ENCODE measurements around the gene SPHK1.

SPHK1 gene

DNA sequence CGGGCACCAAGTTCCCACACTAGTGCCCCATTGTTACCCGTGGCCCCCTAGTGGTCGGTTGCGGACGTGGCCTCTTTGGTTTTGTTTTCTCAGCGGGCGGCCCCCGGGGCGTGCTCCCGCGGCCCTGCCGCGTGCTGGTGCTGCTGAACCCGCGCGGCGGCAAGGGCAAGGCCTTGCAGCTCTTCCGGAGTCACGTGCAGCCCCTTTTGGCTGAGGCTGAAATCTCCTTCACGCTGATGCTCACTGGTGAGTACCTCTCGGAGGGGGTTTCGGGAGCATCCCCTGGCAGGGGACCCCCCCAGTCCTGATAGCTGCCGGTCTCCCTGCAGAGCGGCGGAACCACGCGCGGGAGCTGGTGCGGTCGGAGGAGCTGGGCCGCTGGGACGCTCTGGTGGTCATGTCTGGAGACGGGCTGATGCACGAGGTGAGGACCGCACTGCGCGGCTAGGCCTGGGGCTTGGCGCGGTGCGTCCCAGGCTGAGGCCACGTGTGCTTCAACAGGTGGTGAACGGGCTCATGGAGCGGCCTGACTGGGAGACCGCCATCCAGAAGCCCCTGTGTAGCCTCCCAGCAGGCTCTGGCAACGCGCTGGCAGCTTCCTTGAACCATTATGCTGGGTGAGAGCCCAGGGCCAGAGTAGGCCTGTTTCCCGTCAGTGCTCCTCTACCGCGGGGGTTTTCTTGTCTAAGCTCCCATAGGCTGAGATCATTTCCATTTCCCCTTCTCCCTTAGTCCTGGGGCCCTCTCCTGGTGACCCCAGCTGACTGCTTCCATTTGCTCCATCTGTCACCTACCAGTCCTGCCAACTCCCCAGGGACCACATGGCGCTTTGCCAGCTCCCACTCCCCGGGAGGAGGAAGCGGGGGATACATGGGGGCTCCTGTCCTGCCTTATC, 1.7 kb downstream of the SPHK1 start:
- DNase-seq = no peak

DNA sequence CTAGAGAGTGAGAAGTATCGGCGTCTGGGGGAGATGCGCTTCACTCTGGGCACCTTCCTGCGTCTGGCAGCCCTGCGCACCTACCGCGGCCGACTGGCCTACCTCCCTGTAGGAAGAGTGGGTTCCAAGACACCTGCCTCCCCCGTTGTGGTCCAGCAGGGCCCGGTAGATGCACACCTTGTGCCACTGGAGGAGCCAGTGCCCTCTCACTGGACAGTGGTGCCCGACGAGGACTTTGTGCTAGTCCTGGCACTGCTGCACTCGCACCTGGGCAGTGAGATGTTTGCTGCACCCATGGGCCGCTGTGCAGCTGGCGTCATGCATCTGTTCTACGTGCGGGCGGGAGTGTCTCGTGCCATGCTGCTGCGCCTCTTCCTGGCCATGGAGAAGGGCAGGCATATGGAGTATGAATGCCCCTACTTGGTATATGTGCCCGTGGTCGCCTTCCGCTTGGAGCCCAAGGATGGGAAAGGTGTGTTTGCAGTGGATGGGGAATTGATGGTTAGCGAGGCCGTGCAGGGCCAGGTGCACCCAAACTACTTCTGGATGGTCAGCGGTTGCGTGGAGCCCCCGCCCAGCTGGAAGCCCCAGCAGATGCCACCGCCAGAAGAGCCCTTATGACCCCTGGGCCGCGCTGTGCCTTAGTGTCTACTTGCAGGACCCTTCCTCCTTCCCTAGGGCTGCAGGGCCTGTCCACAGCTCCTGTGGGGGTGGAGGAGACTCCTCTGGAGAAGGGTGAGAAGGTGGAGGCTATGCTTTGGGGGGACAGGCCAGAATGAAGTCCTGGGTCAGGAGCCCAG, 2.8 kb downstream of the SPHK1 start:
- no peak for DNase-seq

DNA sequence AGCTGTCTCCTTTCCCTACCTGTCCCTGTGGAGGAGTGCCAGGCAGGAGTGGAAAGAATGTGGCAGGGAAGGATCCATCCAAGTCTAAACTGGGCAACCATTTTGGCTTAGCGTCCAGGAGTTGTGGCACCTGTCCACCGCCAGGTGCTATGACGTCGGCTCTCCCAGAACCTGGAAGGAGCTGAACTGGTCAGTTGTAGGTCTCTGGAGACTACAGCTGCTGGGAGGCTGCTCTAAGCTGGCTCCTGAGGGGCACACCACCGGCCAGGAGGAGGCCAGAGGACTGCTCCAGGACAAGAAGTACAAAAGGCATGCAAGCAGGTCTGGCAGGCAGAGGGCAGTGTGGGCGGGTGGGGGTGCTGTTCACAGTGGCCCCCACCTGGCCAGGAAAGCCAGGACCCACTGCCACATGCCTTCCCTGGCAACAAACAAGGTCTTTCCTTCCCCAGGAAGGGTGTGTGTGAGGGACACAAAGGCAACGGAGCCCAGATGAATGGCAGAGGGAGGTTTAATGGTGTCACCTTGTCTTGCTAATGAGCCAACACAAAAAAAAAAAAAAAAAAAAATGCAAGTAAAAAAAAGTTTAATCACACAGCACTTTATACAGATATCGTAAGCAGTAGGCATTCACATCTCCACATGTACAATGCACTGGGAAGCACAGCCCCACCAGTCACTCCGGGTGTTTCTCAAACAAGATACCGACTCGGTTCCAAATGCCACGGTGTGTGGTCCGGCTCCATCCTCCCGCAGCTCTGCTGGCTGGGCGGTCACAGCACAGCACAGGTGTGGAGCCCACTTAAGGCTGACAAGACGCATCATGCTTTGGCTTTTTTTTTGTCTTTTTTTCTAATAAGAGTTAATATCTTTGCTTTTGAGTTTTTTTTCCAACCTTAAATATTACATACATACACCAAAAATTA, 4.8 kb downstream of the SPHK1 start:
- no peak for DNase-seq

DNA sequence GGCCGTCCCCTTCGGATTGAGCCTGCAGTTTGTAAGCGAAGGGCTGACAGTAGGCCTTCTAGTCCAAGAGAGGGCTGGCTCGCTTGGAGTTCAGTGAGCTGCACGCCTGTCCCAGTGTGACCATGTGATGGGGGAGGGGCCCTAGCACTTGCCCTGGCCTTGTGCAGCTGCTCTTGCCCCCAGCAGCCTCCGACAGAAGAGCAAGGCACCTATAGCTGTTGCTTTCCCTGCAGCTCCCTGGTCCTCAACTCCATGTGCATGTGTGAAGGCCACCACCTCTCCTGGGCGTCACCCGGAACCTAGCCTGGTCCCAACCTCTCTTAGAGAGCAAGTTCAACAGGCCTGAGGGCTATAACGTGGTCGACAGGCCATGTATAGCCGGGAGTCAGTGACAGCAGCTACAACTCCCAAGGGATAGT, 5.6 kb downstream of the SPHK1 start:
- no peak for DNase-seq

DNA sequence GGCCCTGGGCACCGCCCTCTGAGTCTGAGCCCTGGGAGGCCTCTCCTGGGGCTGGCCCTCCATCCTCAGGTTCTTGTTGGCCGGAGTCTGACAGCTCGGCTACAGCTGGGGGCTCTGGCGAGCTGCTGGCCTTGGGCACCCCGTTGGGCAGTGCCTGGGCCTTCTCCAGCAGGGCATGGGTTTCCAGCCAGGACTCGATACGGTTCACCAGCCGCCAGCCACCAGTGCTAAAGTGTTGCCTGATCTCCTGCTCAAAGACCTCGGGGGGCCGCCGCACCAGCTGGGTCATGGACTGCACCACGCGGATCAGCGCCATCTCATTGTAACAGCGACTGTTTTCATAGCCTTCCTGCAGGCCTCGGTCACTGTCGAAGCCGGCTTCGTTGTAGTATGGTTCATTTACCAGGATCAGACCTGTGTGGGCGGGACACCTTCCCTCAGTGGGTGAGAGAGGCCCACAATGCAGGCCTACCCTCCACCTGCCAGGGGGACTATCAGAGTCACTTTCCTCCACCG, 6.8 kb downstream of the SPHK1 start:
- DNase-seq = no peak

DNA sequence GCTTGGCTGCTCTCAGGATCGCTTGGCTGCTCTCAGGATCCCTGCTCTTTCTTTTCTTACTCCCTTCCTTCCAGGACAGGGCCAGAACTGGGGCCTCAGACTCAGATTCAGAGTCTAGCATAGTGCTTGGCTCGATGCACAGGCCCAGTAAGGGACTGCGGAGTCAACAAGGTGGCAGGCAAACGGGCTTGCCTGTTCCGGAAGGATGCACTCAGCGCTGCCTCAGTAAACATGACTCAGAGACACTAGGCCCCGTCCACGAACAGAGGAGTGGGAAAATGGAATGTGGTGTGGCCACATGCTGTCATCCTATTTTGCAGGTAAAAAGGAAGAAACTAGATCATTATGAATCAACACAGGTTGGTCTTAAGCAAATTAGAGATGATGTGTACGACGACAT, 9.8 kb downstream of the SPHK1 start:
- DNase-seq = no peak

DNA sequence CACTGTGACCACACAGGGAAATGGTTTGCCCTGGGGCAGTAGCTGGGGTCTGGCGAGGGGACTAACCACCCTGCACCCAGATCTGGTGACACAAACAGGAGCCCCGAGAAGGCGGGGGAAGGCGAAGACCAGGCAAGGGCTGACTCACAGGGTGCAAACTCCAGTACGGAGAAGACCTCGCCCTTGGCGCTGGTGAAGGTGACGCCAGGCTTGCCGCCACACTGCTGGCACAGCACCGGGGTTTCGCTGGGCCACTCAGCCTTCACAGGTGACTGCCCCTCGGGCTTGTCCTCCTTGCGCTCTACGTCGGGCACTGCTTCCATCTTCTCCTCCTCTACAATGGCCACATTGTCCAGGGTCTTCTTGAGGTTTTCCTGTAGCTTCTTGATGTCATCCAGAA, 11.6 kb downstream of the SPHK1 start:
- DNase-seq = no peak

DNA sequence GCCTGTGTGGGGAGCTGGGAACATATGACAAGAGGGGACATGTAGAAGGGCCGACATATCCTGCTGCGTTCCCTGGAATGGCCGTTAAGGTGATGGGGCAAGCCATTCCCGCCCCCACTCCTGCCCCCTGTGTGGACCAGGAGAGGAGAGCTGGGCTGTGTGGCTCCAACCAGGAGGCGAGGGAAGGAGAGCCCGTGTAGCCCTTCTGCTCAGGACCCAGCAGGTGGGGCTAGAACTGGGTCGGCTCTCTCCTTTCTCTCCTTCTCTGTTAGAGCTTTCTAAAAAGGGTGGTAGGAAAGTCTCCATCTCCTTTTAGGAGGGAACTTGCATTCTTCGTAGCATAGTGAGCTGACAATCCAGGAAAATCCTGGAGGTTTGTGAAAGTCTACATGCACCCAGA, 12.8 kb downstream of the SPHK1 start:
- DNase-seq = no peak

DNA sequence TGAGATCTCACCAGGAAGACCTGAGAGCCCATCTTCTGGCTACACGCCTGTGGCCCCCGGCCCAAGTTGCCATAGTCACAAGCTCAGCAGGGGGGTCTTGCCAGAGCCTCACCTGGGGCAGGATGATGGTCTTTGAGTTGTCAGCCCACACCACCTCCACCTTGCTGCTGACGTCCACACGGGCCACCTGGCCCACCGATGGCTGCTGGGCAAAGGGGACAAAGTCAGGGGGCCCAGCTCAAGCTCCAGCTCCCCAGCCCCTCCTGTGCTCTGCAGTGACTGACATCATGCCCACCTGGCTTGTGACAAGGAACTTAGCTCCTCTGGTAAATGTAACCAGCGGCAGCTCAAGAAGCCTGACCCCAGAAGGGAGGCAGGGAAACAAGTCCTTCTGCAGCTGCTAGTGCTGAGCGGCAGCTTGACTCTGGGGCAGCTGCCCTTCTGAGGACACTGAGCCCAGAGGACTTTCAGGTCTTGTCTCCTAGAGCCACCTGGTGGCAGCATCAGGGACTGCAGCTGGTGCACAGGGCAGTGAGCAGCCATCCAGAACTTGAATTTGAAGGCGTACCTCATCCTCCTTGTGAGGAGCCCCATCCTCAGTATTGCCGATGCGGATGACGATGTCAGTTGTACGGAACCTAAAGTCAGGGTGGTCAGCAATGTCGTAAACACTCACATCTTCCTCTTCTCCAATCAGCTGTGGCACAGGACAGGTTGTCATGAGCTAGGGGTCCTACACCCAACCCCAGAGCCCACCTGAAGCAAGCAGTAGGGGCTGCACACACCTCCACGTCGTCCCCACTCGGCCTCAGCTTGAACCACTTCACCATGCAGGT, 13.5 kb downstream of the SPHK1 start:
- no peak for DNase-seq

DNA sequence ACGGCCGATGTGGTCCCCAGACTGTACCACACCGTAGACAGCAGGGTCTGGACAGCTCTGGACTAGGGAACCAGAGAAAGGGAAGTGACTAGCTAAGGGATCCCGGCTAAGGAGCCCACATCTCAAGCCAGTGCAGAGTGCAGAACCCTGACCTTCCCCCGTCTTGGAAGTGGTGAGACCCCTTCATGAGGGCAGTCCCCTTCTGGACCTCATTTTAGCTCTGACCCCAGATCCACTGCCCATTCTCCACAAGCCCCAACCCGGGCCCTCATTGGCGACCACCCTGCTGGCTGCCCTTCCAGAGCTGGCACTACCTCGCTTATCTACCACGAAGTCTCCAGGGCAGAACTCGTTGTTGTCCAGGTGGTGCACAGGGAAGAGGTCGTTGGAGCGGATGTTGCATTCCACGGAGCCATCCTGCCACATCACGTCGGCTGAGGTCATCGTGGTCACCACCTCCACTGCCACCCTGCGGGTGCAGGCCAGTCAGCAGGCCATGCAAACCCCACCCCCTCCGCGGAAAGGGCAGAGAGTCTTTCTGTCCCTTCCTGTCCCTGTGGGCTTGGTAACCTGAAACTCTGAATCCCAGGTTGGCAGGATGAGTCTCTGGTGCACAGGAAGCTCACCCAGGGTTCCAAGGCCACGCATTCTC, 14.2 kb downstream of the SPHK1 start:
- DNase-seq = no peak

DNA sequence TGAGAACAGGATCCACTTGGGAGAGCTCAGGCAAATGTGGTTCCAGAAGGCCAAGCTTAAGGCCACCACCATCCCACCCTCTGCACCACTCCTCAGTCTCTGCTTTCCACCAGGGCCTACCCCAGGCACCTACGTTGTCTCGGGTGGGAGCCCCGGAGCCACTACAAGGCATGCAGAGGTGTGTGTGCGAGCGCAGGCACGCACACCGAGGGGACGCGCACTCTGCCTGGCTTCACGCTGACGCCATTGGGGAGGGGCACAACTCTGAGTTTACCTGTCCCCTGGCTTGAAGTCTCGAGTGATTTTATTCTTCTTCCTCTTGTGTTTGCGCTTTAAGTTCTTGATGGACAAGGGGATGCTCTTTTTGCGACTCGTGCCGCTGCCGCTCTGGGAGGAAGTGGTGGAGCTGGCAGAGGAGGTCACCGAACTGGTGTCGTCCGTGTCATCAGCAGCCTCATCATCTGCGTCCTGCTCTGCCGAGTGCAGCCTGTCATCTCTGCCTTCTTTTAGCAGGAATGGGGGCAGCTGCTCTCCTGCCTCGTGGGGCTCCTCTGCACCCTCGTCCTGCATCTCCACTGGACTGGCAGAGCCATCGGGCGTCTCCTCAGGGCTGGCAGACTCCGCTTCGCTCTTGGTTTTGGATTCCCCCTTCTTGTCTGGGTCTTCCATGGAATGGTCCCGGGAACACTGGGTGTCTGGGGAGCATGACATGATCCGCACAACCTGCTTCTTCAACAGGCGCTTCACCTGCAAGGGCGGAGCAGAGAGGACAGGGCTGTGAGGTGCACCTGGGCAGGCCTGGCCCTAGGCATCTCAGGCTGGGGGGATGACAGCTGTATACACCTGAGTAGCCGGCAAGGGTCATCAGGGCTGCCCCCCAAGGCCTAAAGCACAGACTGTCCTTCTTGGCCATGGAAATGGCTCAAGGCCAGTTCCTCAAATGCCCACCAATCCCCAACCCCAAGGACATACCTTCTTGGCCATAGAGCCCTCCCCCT, 15.1 kb downstream of the SPHK1 start:
- no peak for DNase-seq

DNA sequence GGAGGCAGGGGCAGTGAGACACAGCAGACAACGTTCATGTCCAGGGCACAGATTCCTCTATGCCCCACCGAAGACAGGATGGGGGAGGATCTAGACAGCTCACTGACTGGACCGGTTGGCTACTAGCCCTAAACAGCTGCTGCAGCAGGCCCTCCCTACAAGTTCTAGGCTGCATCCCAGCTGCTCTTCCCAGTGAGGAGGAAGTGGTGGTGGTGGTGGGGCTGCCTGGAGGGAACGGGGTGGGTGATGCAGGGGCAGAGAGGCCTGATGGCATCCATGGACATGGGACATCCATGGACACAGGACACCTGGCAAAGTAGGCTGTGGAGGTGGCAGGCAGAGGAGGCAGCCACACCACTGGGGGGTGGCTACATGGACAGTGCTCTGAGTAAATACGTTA, 18.3 kb downstream of the SPHK1 start:
- no peak for DNase-seq

DNA sequence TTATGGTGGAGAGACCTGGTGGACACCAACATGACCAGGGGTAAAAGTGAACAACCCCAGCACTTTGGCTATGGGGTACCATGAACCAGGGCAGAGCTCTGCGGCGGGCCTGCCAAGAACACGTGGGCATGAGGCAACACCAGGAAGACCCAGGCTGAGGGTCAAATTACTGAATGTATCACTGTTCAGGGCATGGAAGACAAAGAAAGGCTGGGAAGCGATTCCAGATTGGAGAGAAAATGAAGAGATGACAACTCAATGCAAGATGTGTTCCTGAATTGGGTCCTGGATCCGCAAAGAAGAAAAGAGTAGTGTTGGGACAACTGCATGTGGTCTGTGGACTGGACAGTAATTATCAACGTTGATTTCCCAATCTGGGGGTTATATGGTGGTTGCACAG, 19.8 kb downstream of the SPHK1 start:
- no peak for DNase-seq

DNA sequence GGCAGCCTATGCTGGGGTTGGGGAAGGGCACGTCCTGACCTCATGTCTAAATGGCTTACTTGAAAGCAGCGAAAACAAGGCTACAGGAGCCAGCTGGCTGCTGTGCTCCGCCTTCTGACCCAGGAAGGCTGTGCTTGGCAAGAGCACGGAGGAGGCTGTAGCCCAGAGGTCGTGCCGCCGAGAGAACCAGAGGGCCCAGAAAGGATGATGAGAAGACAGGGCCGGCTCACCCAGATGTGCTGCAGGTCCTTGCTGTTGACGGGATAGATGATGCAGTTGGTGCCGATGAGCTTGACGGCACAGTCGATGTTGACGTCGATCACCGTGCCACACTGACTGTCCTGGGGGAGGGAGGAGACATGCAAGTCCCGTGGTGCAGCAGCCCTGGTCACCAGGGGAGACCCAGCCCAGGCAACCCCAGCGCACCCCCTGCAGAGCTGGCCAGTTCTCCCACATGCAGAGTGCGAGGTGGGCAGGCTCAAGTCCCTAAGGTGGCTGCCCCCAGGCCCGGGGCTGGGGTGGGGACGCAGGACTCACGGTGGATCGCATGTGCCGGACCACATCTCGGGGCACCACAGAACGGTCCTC, 20.7 kb downstream of the SPHK1 start:
- no peak for DNase-seq

DNA sequence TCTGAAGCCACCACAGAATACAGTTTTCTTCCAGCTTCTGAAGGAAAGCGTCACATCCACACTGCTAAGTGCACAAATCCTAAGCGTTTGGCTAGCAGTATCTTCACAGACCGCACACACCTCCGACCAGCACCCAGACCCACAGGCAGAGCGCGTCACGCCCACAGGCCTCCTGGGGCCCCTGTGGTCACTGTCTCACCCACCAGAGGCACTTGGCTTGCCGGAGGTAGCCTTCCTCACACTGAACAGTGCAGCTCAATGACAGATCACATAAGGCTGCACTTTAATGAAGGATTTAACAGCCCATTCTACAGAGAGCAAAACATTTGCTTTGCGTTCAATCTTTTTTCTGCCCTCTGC, 21.2 kb downstream of the SPHK1 start:
- DNase-seq = no peak

DNA sequence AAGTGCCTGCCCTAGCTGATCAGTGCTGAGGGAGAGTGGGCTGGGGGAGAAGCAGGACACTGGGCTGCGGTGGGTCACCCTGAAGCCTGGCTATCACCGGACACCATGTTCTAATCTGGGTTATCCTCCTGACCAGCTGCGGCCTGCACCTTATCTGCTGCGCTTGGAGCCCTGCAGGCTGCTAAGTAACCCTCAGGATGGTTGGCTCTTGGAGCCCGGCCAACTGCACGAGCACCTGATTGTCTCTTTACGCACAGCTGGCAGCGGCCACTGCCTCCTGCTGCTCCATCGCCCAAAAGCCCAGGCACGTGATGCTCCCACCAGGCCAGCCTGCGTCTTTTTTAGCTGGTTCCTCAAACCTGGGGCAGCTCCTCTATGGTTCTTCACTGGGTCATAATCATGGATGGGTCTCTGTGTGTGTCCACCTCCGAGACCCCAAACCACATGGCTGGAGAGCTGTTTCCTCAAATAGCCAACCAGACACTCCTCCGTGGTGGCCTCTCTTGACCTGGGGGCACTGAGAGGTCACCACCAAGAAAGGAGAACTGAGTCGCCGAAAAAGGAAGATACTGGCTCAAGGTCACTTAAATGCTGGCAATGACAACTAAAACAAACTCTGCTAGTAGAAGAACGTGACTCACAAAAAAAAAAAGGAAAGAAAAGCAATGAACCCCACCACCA, 21.7 kb downstream of the SPHK1 start:
- DNase-seq = peak; percentile 45

DNA sequence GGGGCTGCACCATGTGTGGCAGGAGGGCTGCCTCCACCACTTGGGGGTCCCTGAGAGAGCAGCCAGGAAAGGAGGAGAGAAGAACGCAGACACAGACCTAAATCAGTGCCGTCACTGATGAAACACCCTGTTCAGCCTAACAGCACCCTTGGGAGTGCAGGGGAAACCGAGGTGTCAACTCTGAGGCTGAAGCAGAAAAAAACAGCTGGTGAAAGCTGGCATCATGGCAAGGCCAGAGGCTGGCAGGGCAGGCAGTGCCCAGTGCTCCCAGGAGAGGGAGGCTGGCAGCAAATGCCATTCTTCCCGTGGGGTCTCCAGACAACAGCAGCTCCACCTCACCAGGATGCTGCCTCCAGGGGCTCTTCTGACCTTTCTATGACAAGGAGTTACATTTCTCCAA, 23.1 kb downstream of the SPHK1 start:
- no peak for DNase-seq

DNA sequence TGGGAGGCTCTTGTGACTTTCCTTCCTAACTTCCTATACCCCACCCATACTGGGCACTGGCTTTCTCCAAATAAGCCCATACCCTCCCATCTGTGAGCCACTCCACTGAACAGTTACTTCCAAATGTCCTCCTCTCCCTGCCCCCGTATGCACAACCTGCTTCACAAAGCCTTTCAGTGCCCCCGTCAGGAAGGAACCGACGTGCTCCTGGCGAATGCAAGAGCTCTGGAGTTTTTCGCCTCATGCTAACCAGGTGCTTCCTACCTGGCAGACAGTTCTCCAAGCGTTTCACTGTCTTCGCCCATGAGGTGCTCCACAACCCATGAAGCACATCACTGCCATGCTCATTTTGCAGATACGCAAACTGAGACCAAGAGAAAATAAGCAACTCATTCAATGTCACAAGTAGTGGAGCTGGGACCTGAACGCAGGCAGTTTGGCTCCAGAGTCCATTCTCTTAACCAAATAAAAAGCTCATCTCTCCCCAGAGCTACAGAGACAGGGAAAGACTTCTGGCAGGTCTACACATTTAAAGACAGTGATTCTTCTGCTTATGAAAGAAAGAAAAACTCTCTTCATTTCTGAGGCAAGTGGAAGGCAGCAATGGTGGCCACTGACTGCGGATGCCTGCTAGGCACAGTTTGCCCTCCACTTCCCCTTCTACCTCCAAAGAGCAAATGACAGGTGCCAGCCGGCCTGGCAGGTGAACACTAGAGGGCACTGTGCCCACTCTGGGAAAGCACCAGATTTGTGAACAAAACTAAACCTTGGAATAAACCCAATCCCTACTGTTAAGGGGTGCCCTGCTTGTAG, 23.8 kb downstream of the SPHK1 start:
- no peak for DNase-seq
